Neural cell (in vitro differentiated cells): ENCODE measurements around the gene FUBP3.

Source experiments
- EP300 ChIP-seq: fragments of 450-650 bp; conservative IDR thresholded peaks from 2 replicates; pipeline ENCODE4 v1.6.1; 2014; ENCODE audit warnings: antibody characterized with exemption, mild to moderate bottlenecking, moderate library complexity; ENCODE audit not compliant: poor library complexity, severe bottlenecking
- POLR2AphosphoS5 ChIP-seq: IDR thresholded peaks from 2 replicates; pipeline ENCODE4 v1.6.1; 2012
- SMC3 ChIP-seq: fragments of 450-650 bp; conservative IDR thresholded peaks from 2 replicates; pipeline ENCODE4 v1.6.1; 2014; ENCODE audit warnings: antibody characterized with exemption, mild to moderate bottlenecking, moderate library complexity; ENCODE audit not compliant: poor library complexity
- TF ChIP-seq, protein P1 (sequence below): fragments of 450-650 bp; IDR thresholded peaks from 2 replicates; pipeline ENCODE4 v1.5.1; 2014; ENCODE audit warnings: antibody characterized with exemption, mild to moderate bottlenecking, moderate library complexity; ENCODE audit not compliant: poor library complexity, severe bottlenecking
- TF ChIP-seq, protein P2 (sequence below): IDR thresholded peaks from 2 replicates; pipeline ENCODE4 v1.6.1; 2012; ENCODE audit warnings: borderline replicate concordance

DNA sequence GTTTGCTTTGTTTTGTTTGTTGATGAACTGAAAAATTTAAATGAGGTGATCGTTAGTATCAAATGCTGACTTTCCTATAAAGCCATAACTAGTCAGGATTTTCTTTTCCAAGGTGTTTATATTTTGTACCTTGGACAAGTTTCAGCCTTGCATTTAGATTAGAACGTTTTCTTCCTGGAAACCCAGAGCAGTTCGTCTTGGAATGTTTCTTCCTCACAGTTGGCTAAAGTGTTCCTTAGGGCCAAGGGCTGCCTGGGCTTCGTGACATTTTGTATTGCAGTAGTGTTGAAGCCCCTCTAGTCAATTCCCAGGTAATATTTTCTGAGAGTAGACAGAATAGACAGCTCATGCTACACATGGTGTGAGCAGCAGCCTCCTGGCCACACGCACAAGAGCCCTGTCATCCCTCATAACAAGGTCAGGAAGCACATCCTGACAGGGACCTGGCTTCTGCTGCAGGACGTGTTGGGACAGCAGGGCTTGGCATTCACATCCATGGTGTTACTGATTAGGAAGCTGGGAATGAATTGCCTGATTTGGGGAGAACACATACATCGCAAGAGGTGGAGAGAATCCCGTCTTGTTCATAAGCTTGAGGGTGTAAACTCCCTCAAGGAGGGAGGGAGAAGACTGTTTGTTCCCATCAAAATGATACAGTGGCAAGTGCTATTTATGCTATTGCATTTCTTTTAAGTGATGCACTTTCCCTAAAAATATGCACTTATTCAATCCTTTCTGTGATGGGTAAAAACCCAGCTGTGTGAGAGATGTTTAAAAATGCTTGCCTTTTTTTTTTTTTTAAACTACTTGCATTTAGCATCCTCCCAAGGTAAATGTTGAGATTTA, 31.7 kb downstream of the FUBP3 start:
- TF ChIP-seq POLR2AphosphoS5: no peak
- TF ChIP-seq, protein P1, sequence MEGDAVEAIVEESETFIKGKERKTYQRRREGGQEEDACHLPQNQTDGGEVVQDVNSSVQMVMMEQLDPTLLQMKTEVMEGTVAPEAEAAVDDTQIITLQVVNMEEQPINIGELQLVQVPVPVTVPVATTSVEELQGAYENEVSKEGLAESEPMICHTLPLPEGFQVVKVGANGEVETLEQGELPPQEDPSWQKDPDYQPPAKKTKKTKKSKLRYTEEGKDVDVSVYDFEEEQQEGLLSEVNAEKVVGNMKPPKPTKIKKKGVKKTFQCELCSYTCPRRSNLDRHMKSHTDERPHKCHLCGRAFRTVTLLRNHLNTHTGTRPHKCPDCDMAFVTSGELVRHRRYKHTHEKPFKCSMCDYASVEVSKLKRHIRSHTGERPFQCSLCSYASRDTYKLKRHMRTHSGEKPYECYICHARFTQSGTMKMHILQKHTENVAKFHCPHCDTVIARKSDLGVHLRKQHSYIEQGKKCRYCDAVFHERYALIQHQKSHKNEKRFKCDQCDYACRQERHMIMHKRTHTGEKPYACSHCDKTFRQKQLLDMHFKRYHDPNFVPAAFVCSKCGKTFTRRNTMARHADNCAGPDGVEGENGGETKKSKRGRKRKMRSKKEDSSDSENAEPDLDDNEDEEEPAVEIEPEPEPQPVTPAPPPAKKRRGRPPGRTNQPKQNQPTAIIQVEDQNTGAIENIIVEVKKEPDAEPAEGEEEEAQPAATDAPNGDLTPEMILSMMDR: no peak
- no peak for TF ChIP-seq EP300
- TF ChIP-seq SMC3: no peak
- TF ChIP-seq, protein P2, sequence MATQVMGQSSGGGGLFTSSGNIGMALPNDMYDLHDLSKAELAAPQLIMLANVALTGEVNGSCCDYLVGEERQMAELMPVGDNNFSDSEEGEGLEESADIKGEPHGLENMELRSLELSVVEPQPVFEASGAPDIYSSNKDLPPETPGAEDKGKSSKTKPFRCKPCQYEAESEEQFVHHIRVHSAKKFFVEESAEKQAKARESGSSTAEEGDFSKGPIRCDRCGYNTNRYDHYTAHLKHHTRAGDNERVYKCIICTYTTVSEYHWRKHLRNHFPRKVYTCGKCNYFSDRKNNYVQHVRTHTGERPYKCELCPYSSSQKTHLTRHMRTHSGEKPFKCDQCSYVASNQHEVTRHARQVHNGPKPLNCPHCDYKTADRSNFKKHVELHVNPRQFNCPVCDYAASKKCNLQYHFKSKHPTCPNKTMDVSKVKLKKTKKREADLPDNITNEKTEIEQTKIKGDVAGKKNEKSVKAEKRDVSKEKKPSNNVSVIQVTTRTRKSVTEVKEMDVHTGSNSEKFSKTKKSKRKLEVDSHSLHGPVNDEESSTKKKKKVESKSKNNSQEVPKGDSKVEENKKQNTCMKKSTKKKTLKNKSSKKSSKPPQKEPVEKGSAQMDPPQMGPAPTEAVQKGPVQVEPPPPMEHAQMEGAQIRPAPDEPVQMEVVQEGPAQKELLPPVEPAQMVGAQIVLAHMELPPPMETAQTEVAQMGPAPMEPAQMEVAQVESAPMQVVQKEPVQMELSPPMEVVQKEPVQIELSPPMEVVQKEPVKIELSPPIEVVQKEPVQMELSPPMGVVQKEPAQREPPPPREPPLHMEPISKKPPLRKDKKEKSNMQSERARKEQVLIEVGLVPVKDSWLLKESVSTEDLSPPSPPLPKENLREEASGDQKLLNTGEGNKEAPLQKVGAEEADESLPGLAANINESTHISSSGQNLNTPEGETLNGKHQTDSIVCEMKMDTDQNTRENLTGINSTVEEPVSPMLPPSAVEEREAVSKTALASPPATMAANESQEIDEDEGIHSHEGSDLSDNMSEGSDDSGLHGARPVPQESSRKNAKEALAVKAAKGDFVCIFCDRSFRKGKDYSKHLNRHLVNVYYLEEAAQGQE: no peak
